ENCODE measurements around the gene DYSF.

DYSF gene

GRCh38 chr2:71704688-71705087, 251.3 kb downstream of the DYSF start:
- no peak overlapping the region for H3K4me3 ChIP-seq (ENCODE audit: low read depth, low read length)
- ChIA-PET CTCF (no interaction called here), POLR2A (no interaction called here)
- no peak for DNase-seq (ENCODE audit: low read depth, low spot score)
- no peak for TF ChIP-seq CTCF (IDR thresholded peaks at IDR 0.05; ENCODE audit: insufficient read depth, low read length, missing control alignments)

- no peak overlapping the region for H3K4me3 ChIP-seq (ENCODE audit: low read depth, low read length)
- ChIA-PET POLR2A (no interaction called here), CTCF (no interaction called here)
- DNase-seq (ENCODE audit: low read depth, low spot score) = no peak
- no peak for TF ChIP-seq CTCF (IDR thresholded peaks at IDR 0.05; ENCODE audit: insufficient read depth, low read length, missing control alignments)
Observed at GRCh38 chr2:71705171-71705960, 252.0 kb downstream of the DYSF start.

GRCh38 chr2:71706121-71706520, 252.8 kb downstream of the DYSF start:
- ChIA-PET CTCF (no interaction called here), POLR2A (no interaction called here)
- no peak overlapping the region for H3K4me3 ChIP-seq (ENCODE audit: low read depth, low read length)
- DNase-seq (ENCODE audit: low read depth, low spot score) = no peak
- no peak for TF ChIP-seq CTCF (IDR thresholded peaks at IDR 0.05; ENCODE audit: insufficient read depth, low read length, missing control alignments)

DNA sequence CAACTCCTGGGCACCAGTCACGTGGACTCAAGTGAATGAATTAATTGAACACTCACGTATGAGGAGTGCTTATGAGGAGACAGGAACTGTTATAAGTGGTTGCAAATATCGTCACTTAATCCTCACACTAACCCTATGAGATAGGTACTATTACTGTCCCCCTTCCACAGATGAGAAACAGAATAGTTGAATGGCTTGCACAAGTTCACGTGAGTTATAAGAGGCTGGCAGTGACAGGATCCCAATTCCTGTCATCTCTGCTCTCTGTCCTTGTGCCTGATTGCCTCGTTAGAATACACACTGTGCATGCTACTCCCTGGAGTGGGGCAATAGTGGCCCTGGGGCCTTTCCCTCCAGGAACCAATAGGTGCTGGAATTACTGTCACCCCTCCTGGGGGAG, 253.5 kb downstream of the DYSF start:
- TF ChIP-seq CTCF (IDR thresholded peaks at IDR 0.05; ENCODE audit: insufficient read depth, low read length, missing control alignments) = no peak
- no peak overlapping the region for H3K4me3 ChIP-seq (ENCODE audit: low read depth, low read length)
- CTCF ChIA-PET = no interaction called here
- no peak for DNase-seq (ENCODE audit: low read depth, low spot score)
- POLR2A ChIA-PET = no interaction called here

DNA sequence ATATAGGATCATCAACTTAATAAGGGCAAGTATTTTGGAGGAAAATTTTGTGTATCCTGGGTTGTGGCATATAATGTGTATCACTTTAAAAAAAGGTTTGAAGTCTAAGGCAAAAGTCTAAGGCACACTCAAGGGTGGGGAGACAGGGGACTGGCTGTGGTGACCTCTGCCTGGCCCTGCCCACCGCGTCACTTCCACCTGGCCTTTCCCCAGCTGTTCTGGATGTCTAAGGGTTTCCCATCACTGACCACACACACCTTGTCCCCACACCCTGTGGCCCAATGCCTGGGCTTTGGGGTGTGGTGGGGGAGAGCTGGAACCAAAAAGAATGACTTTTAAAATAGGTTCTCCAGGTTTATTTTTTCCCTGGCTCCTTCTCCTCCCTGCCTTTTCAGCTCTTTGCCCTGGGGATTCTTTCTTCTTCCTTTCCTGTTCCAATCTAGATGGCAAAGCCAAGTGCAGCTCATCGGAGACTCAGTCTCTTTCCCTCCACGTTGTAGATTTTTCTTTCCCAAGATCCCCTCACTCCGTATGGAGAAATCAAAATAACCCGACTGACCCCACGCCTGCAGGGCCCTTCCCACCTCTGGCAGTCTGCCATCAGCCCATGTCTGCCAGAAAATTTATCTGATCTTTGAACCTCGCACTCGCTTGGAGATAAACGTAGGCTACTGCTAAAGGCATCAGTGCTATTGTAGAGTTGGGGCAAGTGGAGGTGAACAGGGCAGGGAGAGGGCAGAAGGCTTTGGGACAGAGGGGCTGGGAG, 257.2 kb downstream of the DYSF start:
- POLR2A ChIA-PET = interaction anchor here (0.6 kb wide), 1 partner anchor 235 kb away, joined by 3 read pairs; no protein-coding TSS in a partner anchor
- no peak overlapping the region for H3K4me3 ChIP-seq (ENCODE audit: low read depth, low read length)
- CTCF ChIA-PET = interaction anchor here (0.9 kb wide), 1 partner anchor 11 kb away, joined by 3 read pairs; no protein-coding TSS in a partner anchor
- no peak for DNase-seq (ENCODE audit: low read depth, low spot score)
- no peak for TF ChIP-seq CTCF (IDR thresholded peaks at IDR 0.05; ENCODE audit: insufficient read depth, low read length, missing control alignments)

GRCh38 chr2:71711133-71711855, 257.9 kb downstream of the DYSF start:
- POLR2A ChIA-PET = no interaction called here
- no peak for DNase-seq (ENCODE audit: low read depth, low spot score)
- no peak overlapping the region for H3K4me3 ChIP-seq (ENCODE audit: low read depth, low read length)
- CTCF ChIA-PET = no interaction called here
- no peak for TF ChIP-seq CTCF (IDR thresholded peaks at IDR 0.05; ENCODE audit: insufficient read depth, low read length, missing control alignments)

Data from AG04449 (cell line).